GM21390 (cell line): ENCODE results near the gene DIPK1B.

Experiments used
- ATAC-seq: cut with Tn5 transposase; IDR thresholded peaks from one replicate; pipeline ENCODE4 v1.9.1; 2021; ENCODE audit not compliant: unreplicated experiment

Gene DIPK1B

DNA sequence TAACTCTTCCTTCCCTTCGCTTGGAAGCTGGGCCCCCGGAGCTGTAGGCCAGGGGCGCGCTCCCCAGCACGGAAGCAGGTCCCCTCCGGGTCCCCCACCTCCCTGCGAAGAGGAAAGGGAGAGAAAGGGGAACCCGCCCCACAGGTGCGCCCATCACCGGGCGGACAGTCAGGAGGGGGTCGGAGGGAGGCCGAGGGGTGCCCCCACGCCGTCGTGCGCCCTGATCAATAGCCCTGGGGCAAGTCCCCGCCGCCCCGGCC is 25.9 kb upstream of the DIPK1B start:
- peak; percentile 3 for ATAC-seq

DNA sequence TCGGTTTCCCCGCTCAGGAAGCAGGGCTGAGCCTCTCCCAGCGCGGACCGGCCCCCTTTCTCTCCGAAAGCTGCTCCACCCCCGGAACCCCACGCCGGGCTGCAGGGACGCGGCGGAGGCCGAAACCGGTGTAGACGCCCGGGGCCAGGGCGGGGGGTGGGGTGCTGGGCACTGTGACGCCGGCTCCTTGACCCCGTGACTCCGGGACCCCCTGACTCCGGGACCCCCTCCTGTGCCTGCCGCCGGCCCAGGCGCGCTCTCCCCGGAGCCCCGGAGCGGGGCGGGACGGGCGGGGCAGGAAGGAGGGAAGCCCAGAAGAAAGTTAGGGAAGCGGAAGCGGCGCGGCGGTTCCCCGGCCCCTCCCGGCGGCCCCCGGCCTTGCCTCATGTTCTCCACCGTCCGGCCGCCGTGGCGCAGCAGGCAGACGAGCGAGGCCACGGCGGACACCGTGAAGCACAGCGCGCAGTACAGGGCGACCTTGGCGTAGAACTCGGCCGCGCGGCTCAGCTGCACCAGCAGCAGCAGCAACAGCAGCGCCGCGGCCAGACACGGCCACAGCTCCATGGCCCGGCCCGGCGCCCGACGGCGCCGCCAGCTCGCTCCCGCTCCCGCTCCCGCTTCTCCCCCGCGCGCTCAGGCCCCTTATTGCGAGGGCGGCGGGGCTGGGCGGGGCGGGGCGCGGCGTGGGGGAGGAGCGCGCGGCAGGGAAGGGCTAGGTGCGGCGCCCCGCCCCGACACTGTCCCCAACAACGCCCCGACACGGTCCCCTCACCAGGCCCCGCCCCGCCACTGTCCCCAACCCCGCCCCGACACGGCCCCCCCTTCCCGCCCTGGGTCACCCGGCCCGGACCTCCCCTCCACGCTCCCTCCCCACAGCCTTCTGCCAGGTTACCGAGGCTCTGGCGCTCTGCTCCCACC is 25.3 kb upstream of the DIPK1B start, which contains the start of gene AGPAT2:
Gene AGPAT2, minus strand, starts transcription at position 664 of the 918 bp plus-strand sequence. Its CDS starts 100 bp downstream, at position 564.
- ATAC-seq, result peak; percentile 77

- ATAC-seq, result no peak
These were observed 24.6 kb upstream of the DIPK1B start for GRCh38 chr9:136687721-136688223.

- no peak for ATAC-seq
These were observed 23.9 kb upstream of the DIPK1B start for GRCh38 chr9:136688274-136689107.

- no peak for ATAC-seq
These were observed 23.3 kb upstream of the DIPK1B start for GRCh38 chr9:136689108-136689460.

- no peak for ATAC-seq
These were observed 22.1 kb upstream of the DIPK1B start for GRCh38 chr9:136690104-136690805.

GRCh38 chr9:136690806-136691261 is 21.5 kb upstream of the DIPK1B start:
- no peak for ATAC-seq

DNA sequence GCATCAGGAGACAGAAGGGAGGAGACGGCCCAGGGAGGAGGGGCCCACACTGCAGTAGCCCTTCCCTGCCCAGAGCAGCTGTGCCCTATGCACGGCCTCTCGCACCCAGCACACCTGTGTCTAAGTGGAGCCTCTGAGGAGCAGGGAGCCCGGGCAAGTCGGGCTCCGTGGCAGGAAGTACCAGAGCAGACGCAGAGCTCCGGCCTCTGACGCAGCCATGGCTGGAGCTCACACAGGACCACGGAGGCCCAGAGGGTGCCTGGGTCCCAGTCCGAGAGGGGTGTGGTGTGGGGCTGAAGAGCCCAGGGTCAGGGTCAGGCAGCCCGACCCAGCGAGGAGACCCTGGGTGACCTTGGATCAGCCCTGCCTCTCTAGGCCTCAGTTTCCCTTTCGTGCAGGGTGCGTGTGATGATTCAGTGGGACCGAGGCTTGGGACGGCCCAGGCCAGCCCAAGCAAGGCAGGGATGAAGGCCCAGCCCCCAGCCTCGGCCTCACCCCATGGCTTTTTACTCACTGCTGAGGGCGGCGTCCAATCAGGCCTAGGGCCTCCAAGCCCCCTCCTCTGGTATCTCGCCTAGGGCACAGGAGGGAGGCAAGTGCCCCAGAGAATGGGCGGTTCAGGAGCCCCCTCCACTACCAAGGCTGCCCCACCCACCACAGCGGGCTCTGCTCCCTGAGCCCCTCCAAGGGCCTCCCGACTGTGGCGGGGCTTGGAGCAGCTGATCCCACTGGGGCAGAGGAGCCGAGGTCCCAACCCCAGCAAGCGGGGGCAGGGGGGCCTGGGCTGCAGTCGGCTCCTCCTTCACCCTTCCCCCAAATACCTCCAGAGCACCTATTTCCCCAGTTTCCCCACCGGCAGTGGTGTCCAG is 20.8 kb upstream of the DIPK1B start:
- ATAC-seq, result no peak

DNA sequence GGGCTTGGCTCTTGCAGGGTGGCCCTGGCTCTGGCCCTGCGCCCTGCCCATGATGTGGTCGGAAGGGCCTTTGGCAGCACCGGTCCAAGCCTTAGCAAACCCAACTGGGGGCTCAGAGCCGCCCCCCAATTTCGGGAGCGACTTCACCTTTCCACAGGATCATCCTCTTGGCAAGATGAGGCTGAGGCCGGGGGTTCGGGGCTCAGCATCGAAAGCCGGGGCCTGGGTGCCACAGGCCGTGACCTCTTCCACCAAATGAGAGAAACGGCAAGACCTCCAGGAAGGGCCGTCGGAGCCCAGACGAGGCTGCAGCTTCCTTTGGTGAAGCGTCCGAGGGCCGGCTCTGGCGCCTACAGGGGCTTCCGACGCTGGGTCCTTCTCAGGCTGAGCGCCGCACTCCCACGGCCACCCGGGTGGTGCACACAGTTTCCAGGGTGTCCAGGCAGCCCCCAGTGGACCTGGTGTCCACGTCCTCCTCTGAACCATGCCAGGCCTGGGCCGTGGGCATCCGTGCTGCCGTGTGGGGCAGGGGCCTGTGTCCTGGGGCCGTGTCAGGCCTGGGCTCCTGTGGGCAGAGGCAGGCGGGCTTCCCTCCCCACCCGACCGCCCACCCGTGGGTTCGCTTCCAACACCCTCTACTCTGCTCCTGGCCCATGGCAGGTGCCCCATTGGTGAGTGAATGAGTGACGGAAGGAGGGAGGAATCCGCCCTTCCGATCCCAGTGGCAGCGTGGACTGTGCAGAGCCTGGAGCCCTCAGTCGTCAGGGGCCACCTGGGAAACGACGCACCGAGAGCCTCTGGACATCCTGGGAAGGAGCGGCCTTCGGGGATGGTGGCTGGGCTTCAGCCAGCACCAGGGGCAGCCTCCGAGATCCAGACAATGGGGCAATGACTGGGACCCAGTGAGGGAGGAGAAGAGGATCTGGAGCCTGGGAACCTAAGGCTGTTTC is 19.9 kb upstream of the DIPK1B start:
- ATAC-seq, result no peak

GRCh38 chr9:136693135-136693489 is 19.3 kb upstream of the DIPK1B start:
- ATAC-seq, result no peak

- no peak for ATAC-seq
These were observed 18.7 kb upstream of the DIPK1B start for GRCh38 chr9:136693490-136694162.

- no peak for ATAC-seq
These were observed 18.1 kb upstream of the DIPK1B start for GRCh38 chr9:136694163-136694871.

DNA sequence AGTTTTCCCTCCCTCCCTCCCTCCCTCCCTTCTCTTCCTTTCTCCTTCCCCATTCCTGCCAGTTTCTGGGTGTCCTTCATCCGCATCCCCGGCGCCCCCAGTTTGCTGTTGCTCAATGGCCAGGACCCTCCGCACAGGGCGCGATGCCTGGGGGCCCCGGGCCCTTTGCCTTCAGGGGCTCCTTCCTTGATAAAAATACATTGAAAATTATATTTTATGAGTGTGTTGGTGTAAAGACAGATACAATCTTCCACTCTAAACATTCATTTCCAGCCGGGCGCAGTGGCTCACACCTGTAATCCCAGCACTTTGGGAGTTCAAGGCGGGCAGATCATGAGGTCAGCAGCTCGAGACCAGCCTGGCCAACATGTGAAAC is 17.5 kb upstream of the DIPK1B start:
- ATAC-seq, result no peak

- no peak for ATAC-seq
These were observed 16.9 kb upstream of the DIPK1B start for GRCh38 chr9:136695435-136695895.

GRCh38 chr9:136695955-136696354 is 16.4 kb upstream of the DIPK1B start:
- no peak for ATAC-seq

DNA sequence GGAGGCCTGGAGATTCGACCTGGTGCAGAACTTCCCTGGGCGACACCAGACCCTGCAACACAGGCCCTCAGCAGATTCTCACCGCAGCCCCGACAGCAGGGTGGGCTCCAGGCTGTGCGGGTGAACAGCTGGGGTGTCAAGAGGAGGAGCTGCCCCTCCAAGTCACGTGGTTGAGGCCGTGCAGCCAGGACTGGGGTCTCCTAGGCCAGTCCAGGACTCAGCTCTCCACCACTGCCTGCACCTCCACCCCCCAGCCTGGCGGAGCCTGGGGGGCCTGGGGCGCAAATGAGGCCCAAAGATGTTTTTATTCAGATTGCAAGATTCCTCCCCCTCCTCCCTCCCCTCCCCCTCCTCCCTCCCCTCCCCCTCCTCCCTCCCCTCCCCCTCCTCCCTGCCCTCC is 15.9 kb upstream of the DIPK1B start:
- ATAC-seq, result no peak

- no peak for ATAC-seq
These were observed 15.1 kb upstream of the DIPK1B start for GRCh38 chr9:136697146-136697820.
